Measurements from ENCODE around the gene CAPS.
"Not testable (repeated sequence)": the region's sequence is repeated elsewhere in the genome, so short reads cannot be mapped to it uniquely, and the experiment has no call there.

Gene CAPS

GRCh38 chr19:5913739-5914357 lies at the start of gene CAPS:
CAPS (plus strand) TSS chr19:5914254; CDS start chr19:5914407, 153 bp downstream.
- DNase-seq, result no peak

DNA sequence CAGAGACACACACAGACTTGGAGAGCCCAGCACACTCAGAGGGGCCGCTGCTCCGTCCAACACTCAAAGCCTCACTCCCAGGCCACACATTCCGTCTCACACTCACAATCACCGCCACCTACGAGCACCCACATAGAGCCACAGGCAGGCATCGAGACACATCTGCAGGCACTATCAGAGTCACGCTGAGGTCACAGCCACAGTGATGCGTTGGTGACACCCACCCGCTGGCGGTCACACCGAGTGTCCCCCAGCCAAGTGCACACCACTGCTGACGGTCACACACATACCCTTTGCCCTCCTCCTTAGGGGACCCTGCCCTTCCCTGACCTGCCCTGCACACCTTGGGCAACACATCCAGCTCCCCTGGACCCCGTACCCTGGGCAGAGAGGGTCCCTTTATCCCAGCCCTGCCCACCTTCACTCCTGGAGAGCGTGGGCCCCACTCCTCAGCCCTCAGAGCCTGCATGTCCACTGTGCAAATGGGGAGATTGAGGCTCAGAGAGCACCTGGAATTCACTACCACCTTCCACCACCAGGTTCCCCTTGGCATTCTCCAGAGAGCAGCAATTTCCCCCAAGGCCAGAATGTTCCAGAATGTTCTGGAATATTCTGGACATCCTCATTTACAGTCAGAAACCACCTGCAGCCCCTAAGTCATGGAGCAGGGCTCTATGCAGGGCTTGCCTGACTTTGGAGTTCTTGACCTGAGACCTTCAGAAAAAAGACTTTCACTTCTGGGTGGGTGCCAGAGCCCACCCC lies 49.1 kb upstream of the CAPS start:
- no peak for DNase-seq

DNA sequence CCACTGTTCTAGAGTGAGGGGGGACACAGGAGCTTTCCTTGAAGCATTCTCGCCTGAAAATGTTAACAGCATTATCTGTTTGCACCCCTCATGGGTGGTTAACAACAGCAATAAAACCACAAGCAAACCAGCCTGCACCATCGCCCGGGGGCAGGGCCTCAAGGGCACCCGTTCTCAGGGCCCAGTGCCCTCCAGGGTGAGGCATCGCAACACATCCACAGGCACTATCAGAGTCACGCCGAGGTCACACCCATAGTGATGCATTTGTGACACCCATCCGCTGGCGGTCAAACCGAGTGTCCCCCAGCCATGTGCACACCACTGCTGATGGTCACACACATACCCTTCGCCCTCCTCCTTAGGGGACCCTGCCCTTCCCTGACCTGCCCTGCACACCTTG lies 48.3 kb upstream of the CAPS start:
- no peak for DNase-seq

DNA sequence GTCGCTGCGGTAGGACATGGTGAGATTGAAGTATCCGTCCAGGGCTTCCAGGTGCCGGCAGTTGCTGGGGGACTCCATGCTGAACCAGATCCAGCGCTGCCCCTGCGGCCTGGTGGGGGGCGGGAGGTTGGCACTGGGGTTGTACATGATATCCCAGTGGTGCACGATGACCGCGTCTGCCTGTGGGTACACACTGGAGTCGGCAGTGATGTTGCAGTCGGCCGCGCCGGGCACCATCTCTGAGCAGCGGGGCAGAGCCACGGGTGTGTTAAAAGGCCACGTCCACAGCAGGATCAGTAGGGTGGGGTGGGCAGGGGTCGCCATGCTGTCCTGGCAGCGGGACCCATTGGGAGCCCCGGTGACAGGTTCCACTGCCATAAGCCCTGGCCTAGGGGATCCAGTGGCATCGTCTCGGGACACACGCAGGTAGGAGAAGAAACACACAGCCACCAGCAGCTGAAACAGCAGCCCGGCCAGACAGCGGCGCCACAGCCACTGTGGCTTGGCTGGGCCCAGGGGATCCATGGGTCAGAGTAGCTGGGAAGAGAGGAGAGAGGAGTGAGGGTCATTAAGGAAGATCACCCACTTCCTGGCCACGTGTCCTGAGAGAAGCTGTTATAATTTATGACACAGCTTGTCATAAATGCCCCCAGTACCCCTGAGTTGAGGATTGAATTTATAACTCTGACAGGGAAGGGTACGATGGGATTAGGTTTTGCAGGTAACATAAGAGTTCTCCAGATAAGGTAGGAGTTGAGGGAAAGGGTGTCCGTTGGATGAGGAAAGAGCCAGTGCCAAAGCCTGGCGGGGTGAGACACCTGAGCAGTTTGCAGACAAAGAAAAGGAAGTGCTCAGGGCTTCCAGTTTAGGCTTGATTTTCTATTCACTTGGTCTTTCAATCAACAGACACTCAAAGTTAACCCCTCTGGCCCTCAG lies 46.6 kb upstream of the CAPS start:
- DNase-seq, result no peak

- no peak for DNase-seq
Measured at GRCh38 chr19:5870986-5871394, 43.1 kb upstream of the CAPS start.

DNA sequence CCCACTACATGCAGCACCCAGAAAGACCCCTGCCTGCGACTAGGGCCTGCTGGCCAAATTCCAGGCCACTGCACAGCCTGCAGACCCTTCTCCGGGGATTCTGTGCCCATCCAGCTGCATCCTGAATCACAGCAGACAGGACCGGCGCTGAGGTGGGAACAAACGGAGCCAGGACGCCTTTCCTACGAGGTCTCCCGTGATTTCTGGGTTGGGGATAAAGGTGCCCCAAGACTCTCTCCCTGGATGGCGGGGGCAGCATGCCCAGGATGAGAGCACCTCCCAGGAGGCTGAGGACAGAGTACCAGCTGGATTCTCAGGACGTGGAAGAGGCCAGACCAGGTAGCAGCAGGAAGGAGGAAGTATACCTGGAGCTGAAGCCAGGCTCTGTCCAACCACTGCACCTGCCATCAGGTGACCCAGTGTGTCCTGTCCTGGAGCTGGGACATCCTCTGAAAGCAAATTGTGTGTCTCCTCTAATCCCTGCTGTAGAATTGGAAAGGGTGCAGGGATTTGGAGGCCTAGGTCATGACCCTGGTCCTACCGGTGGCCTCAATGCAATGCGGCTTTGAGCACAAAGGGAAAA lies 40.3 kb upstream of the CAPS start:
- DNase-seq, result no peak

GRCh38 chr19:5874496-5874895 lies 39.6 kb upstream of the CAPS start:
- DNase-seq, result not testable (repeated sequence)

GRCh38 chr19:5877427-5877826 lies 36.6 kb upstream of the CAPS start:
- no peak for DNase-seq

DNA sequence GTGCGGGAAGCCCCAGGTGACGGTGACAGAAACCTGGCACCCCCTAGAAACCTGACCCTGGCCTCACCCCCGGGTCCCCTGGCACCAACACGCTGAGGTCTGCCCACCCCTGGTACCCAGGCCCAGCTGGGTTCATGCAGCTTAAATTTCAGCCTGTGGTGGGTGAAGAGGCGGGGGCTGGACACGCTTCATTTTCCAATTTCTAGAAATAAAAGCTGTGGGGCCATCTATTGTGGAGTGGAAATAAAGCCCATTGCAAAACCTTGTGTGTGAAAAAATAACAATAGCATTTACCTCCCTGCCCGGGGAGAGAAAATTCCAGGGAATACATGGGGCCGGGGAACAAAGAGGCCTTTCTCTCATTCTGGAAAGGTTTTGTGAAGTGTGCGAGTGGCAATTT lies 36.2 kb upstream of the CAPS start:
- DNase-seq, result no peak

DNA sequence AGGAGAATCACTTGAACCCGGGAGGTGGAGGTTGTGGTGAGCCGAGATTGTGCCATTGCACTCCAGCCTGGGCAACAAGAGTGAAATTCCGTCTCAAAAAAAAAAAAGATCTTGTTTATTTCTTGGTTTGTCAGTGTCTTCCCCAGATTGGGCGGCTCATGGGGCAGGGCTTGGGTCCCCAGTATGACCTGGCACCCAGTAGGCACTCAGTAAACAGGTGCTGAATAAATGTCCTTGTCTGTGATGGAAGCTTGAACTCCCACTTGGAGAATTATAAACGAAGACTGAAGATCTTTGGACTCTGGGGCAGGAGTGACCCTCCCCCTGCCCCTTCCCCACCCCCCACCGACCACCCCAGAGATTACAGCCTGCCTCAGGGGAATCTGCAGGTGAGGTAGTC lies 33.9 kb upstream of the CAPS start:
- no peak for DNase-seq

GRCh38 chr19:5880604-5881078 lies 33.4 kb upstream of the CAPS start:
- DNase-seq, result no peak

DNA sequence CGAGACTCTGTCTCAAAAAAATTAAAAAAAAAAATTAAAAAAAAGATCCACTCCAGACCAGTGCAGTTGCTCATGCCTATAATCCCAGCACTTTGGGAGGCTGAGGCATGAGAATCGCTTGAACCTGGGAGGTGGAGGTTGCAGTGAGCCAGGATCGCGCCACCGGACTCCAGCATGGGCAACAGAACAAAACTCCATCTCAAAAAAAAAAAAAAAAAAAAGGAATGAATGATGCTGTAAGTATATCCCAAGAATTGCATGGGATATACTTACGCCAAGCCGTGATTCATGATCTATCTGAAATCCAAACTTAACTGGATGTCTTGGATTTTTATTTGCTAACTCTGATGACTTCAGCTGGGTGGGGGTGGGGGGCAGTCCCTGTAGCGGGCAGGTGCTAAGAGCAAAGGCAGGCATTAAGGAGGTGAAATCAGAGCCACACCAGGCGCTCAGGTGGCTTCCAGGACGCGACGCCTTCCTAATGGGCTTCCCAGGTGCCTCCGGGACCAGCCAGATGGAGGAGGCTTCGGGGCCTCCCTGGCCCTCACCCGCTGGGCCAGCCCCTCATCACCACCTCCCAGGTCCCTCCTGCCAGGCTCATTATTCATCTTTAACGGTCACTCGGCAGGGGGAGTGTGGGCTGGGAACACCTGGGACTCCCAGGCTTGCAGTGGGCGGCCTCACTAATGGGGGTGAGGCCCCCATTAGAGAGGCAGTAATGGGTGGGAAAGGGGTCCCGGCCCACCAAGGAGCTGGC lies 32.3 kb upstream of the CAPS start:
- DNase-seq, result no peak

- DNase-seq, result no peak
Measured at GRCh38 chr19:5882421-5882968, 31.6 kb upstream of the CAPS start.

DNA sequence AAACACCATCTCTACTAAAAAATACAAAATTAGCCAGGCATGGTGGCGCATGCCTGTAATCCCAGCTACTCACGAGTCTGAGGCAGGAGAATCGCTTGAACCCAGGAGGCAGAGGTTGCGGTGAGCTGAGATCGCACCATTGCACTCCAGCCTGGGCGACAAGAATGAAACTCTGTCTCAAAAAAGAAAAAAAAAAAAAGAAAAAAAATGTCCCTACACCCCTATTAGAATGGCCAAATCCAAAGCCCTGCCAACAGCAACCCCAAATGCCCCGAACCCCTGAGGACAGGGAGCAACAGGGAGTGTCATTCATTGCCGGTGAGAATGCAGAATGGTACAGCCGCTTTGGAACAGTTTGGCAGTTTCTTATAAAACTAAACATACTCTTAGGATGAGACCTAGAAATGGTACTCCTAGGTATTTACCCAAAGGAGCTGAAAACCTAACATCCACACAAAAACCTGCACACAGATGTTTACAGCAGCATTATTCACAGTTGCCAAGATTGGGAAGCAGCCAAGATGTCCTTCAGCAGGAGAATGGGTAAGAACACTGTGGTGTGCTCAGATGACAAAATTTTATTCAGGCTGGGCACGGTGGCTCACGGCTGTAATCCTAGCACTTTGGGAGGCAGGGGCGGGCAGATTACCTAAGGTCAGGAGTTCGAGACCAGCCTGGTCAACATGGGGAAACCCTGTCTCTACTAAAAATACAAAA lies 30.7 kb upstream of the CAPS start:
- DNase-seq, result not testable (repeated sequence)

DNA sequence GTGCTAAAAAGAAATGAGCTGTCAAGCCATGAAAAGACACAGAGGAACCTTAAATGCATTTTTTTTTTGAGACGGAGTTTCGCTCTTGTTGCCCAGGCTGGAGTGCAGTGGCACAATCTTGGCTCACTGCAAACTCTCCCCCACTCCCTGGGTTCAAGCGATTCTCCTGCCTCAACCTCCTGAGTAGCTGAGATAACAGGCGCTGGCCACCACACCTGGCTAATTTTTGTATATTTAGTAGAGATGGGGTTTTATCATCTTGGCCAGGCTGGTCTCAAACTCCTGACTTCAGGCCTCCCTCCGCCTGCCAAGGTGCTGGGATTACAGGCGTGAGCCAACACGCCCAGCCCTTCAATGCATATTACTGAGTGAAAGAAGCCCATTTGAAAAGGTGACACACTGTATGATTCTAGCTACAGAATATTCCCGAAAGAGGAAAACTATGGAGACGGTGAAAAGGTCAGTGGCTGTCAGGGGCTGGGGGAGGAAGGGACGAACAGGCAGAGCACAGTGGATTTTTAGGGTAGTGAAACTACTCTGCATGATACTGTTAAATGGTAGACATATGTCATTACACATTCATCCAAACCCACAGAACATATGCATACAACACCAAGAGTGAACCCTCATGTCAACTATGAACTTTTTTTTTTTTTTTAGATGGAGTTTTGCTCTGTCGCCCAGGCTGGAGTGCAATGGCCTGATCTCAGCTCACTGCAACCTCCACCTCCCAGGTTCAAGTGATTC lies 29.8 kb upstream of the CAPS start:
- not testable (repeated sequence) for DNase-seq

DNA sequence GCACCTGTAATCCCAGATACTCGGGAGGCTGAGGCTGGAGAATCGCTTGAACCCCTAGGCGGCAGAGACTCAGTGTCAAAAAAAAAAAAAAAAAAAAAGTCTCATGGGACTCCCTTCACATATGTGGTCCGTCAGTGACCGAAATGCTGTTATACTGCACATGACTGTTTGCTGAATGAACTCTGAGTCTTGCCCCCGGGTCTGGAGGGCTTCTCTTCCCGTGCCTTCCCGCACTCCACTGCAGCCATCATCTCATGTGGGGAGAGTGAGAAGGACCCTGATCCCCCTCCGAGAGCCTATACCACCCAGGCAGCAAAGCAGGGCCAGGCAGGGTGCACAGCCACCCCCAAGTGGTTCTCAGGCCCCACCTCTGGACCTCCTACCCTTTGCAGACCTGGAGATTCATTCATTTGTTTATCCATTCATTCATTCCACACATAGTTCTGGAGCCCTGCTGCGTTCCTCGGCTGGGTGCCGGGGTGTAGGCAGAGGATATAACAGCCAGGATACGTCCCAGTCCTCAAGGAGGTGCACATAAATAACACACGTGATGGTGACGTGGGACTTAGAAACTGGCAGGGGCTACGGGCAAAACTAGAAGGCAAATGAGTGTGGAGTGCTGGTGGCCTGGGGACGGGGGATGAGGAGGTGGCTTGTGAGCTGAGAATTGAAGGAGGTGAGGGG lies 24.6 kb upstream of the CAPS start:
- no peak for DNase-seq

- DNase-seq, result no peak
Measured at GRCh38 chr19:5890099-5890498, 24.0 kb upstream of the CAPS start.

GRCh38 chr19:5891572-5891937 lies 22.5 kb upstream of the CAPS start:
- no peak for DNase-seq

GRCh38 chr19:5891938-5892771 lies 21.9 kb upstream of the CAPS start:
- DNase-seq, result no peak

All from activated gamma-delta T cell treated with Interleukin-2 at 50 U/mL for 16 hours (primary cell).